ENCODE results near the gene ABITRAM. TPM values are rescaled to one million over a fixed set of nuclear protein-coding genes. Genes with fewer than 3 reads are reported as not detected.

ABITRAM gene
- polyA plus RNA-seq, 3 donors, result 15.9 to 27.5 (median 16.1) TPM

DNA sequence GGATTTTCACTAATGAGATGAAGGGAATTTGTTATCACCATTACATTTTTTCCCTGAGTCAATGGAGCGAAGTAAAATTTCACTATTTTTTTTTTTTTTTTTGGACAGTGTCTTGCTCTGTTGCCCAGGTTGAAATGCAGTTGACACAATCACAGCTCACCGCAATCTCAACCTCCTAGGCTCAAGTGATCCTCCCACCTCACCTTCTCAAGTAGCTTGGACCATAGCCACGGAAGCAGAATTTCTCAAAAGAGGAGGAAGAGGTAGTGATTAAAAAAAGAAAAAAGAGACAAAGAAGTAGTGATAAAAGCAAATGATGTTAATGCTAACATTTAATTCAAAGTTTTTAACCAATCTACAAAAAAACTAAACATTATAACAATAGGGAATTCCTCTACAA is 30.0 kb upstream of the ABITRAM start:
- Histone ChIP-seq H3K9me3 (replicated peaks in 1 of 2; ENCODE audit: control insufficient read depth in 1 of 2, insufficient read depth in 1 of 2, low read length in 2 of 2) (no peaks in the 10 kb centered on the region), H2AFZ (ENCODE audit: insufficient read depth, low read depth, low read length, poor library complexity, severe bottlenecking) (no peak overlapping the region), H3K27ac (ENCODE audit: low read depth in 1 of 2, low read length in 2 of 2) (peak overlapping the region in 1 of 2 donors; percentile 22), H3K79me2 (ENCODE audit: insufficient read depth, low read length) (no peaks in the 10 kb centered on the region), H4K20me1 (ENCODE audit: insufficient read depth, low read length) (no peaks in the 10 kb centered on the region), H3K36me3 (replicated peaks in 1 of 2; ENCODE audit: control insufficient read depth in 1 of 2, insufficient read depth in 2 of 2, low read length in 2 of 2) (peaks cover 75 to 98% of the 10 kb centered on the region in 2 donors), H3K9ac (ENCODE audit: insufficient read depth, low read length, poor library complexity, severe bottlenecking) (no peak overlapping the region), H3K4me1 (ENCODE audit: control insufficient read depth in 1 of 2, insufficient read depth in 2 of 2, low read length in 2 of 2) (no peaks in the 10 kb centered on the region), H3K4me3 (replicated peaks in 1 of 3; ENCODE audit: low read depth in 2 of 3, low read length in 3 of 3) (no peak overlapping the region), H3K27me3 (ENCODE audit: control insufficient read depth in 2 of 2, insufficient read depth in 2 of 2, low read length in 2 of 2) (no peaks in the 10 kb centered on the region), H3K4me2 (replicated peaks; ENCODE audit: extremely low read depth, low read length, poor library complexity, severe bottlenecking) (no peak overlapping the region)
- TF ChIP-seq, protein P1, sequence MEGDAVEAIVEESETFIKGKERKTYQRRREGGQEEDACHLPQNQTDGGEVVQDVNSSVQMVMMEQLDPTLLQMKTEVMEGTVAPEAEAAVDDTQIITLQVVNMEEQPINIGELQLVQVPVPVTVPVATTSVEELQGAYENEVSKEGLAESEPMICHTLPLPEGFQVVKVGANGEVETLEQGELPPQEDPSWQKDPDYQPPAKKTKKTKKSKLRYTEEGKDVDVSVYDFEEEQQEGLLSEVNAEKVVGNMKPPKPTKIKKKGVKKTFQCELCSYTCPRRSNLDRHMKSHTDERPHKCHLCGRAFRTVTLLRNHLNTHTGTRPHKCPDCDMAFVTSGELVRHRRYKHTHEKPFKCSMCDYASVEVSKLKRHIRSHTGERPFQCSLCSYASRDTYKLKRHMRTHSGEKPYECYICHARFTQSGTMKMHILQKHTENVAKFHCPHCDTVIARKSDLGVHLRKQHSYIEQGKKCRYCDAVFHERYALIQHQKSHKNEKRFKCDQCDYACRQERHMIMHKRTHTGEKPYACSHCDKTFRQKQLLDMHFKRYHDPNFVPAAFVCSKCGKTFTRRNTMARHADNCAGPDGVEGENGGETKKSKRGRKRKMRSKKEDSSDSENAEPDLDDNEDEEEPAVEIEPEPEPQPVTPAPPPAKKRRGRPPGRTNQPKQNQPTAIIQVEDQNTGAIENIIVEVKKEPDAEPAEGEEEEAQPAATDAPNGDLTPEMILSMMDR (IDR thresholded peaks at IDR 0.05), result no peak
- H3K36me3 Mint-ChIP-seq, result peaks cover 84 to 85% of the 10 kb centered on the region in 2 donors
- intact Hi-C loops (cut with micrococcal nuclease), result no loop called here
- peak overlapping the region in 1 of 7 donors; percentile 36 for H3K27ac Mint-ChIP-seq
- no CpG with 5 or more reads among the region's 3 CpGs for WGBS (ENCODE audit: insufficient coverage)
- no peaks in the 10 kb centered on the region for H3K9me3 Mint-ChIP-seq
- H3K27me3 Mint-ChIP-seq (ENCODE audit: low read depth in 3 of 3), result no peaks in the 10 kb centered on the region
- peaks cover 11% of the 10 kb centered on the region for H3K4me1 Mint-ChIP-seq
- H3K4me3 Mint-ChIP-seq, result no peak overlapping the region
- no peak for DNase-seq

DNA sequence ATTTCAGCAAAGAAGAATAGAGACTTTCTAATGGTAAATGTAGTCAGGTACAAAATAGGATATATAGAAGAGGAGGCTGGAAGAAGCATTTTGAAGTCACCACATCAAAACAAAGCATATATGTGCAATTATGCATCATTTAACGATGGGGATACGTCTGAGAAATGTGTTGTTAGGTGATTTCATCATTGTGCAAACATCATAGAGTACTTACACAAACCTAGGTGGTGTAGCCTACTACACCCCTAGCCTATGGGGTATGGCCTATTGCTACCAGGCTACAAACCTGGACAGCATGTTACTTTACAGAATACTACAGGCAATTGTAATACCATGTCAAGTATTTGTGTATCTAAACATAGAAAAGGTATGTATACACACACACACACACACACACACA is 28.7 kb upstream of the ABITRAM start:
- no peaks in the 10 kb centered on the region for H3K9me3 Mint-ChIP-seq
- H3K9me3 ChIP-seq (replicated peaks in 1 of 2; ENCODE audit: control insufficient read depth in 1 of 2, insufficient read depth in 1 of 2, low read length in 2 of 2), result no peaks in the 10 kb centered on the region
- H3K4me2 ChIP-seq (replicated peaks; ENCODE audit: extremely low read depth, low read length, poor library complexity, severe bottlenecking), result no peak overlapping the region
- no peaks in the 10 kb centered on the region for H3K27me3 ChIP-seq (ENCODE audit: control insufficient read depth in 2 of 2, insufficient read depth in 2 of 2, low read length in 2 of 2)
- peaks cover 78 to 97% of the 10 kb centered on the region in 2 donors for H3K36me3 ChIP-seq (replicated peaks in 1 of 2; ENCODE audit: control insufficient read depth in 1 of 2, insufficient read depth in 2 of 2, low read length in 2 of 2)
- H3K4me1 Mint-ChIP-seq, result peaks cover 11% of the 10 kb centered on the region
- H3K36me3 Mint-ChIP-seq, result peaks cover 80 to 81% of the 10 kb centered on the region in 2 donors
- H3K4me3 ChIP-seq (replicated peaks in 1 of 3; ENCODE audit: low read depth in 2 of 3, low read length in 3 of 3), result no peak overlapping the region
- intact Hi-C loops (cut with micrococcal nuclease), result no loop called here
- no CpG with 5 or more reads among the region's 2 CpGs for WGBS (ENCODE audit: insufficient coverage)
- no peaks in the 10 kb centered on the region for H4K20me1 ChIP-seq (ENCODE audit: insufficient read depth, low read length)
- no peak overlapping the region for H3K27ac ChIP-seq (ENCODE audit: low read depth in 1 of 2, low read length in 2 of 2)
- no peaks in the 10 kb centered on the region for H3K79me2 ChIP-seq (ENCODE audit: insufficient read depth, low read length)
- TF ChIP-seq, protein P1 (IDR thresholded peaks at IDR 0.05), result no peak
- H3K9ac ChIP-seq (ENCODE audit: insufficient read depth, low read length, poor library complexity, severe bottlenecking), result no peak overlapping the region
- no peaks in the 10 kb centered on the region for H3K4me1 ChIP-seq (ENCODE audit: control insufficient read depth in 1 of 2, insufficient read depth in 2 of 2, low read length in 2 of 2)
- no peak overlapping the region for H2AFZ ChIP-seq (ENCODE audit: insufficient read depth, low read depth, low read length, poor library complexity, severe bottlenecking)
- DNase-seq, result no peak
- H3K4me3 Mint-ChIP-seq, result no peak overlapping the region
- no peak overlapping the region for H3K27ac Mint-ChIP-seq
- H3K27me3 Mint-ChIP-seq (ENCODE audit: low read depth in 3 of 3), result no peaks in the 10 kb centered on the region

Measured in CD14-positive monocyte (primary cell).